Measurements from ENCODE around the gene DOCK3.

DOCK3 gene

GRCh38 chr3:50986726-50987125 lies 312.0 kb downstream of the DOCK3 start:
- Histone ChIP-seq H3K27me3 (ENCODE audit: low read depth, low read length) (no peaks in the 10 kb centered on the region), H3K4me3 (ENCODE audit: low read length) (no peak overlapping the region), H3K27ac (ENCODE audit: low read length) (no peak overlapping the region), H2AFZ (ENCODE audit: low read depth, low read length) (no peak overlapping the region), H3K79me2 (ENCODE audit: low read length) (no peaks in the 10 kb centered on the region), H3K36me3 (replicated peaks; ENCODE audit: low read depth, low read length) (no peaks in the 10 kb centered on the region), H4K20me1 (ENCODE audit: insufficient read depth, low read length) (no peaks in the 10 kb centered on the region), H3K4me2 (ENCODE audit: low read length) (no peak overlapping the region), H3K9ac (ENCODE audit: low read length) (no peak overlapping the region), H3K9me3 (ENCODE audit: insufficient read depth, low read length) (0 out of 2 replicates have a peak, but pooled peaks cover 4% of the 10 kb centered on the region), H3K4me1 (ENCODE audit: low read length) (no peaks in the 10 kb centered on the region)
- TF ChIP-seq CTCF (IDR thresholded peaks at IDR 0.05; ENCODE audit: low read depth, low read length), result no peak
- no peak for TF ChIP-seq EZH2phosphoT487 (IDR thresholded peaks at IDR 0.05; ENCODE audit: low read depth)

- no peak overlapping the region for H3K9ac ChIP-seq (ENCODE audit: low read length)
- TF ChIP-seq CTCF (IDR thresholded peaks at IDR 0.05; ENCODE audit: low read depth, low read length), result no peak
- TF ChIP-seq EZH2phosphoT487 (IDR thresholded peaks at IDR 0.05; ENCODE audit: low read depth), result no peak
- H3K4me1 ChIP-seq (ENCODE audit: low read length), result 0 out of 2 replicates have a peak, but pooled peaks cover 3% of the 10 kb centered on the region
- no peaks in the 10 kb centered on the region for H4K20me1 ChIP-seq (ENCODE audit: insufficient read depth, low read length)
- H3K27me3 ChIP-seq (ENCODE audit: low read depth, low read length), result no peaks in the 10 kb centered on the region
- H3K27ac ChIP-seq (ENCODE audit: low read length), result no peak overlapping the region
- H3K9me3 ChIP-seq (ENCODE audit: insufficient read depth, low read length), result 0 out of 2 replicates have a peak, but pooled peaks cover 4% of the 10 kb centered on the region
- H3K4me2 ChIP-seq (ENCODE audit: low read length), result no peak overlapping the region
- no peak overlapping the region for H2AFZ ChIP-seq (ENCODE audit: low read depth, low read length)
- no peak overlapping the region for H3K4me3 ChIP-seq (ENCODE audit: low read length)
- no peaks in the 10 kb centered on the region for H3K79me2 ChIP-seq (ENCODE audit: low read length)
- H3K36me3 ChIP-seq (replicated peaks; ENCODE audit: low read depth, low read length), result no peaks in the 10 kb centered on the region
Measured at GRCh38 chr3:50994537-50994936, 319.8 kb downstream of the DOCK3 start.

- no peak overlapping the region for H3K27ac ChIP-seq (ENCODE audit: low read length)
- no peaks in the 10 kb centered on the region for H3K27me3 ChIP-seq (ENCODE audit: low read depth, low read length)
- 0 out of 2 replicates have a peak, but pooled peaks cover 4% of the 10 kb centered on the region for H3K9me3 ChIP-seq (ENCODE audit: insufficient read depth, low read length)
- H3K79me2 ChIP-seq (ENCODE audit: low read length), result no peaks in the 10 kb centered on the region
- TF ChIP-seq CTCF (IDR thresholded peaks at IDR 0.05; ENCODE audit: low read depth, low read length), result no peak
- no peak for TF ChIP-seq EZH2phosphoT487 (IDR thresholded peaks at IDR 0.05; ENCODE audit: low read depth)
- H3K36me3 ChIP-seq (replicated peaks; ENCODE audit: low read depth, low read length), result no peaks in the 10 kb centered on the region
- H4K20me1 ChIP-seq (ENCODE audit: insufficient read depth, low read length), result no peaks in the 10 kb centered on the region
- no peak overlapping the region for H3K9ac ChIP-seq (ENCODE audit: low read length)
- 0 out of 2 replicates have a peak, but pooled peaks cover 3% of the 10 kb centered on the region for H3K4me1 ChIP-seq (ENCODE audit: low read length)
- no peak overlapping the region for H3K4me3 ChIP-seq (ENCODE audit: low read length)
- H3K4me2 ChIP-seq (ENCODE audit: low read length), result no peak overlapping the region
- H2AFZ ChIP-seq (ENCODE audit: low read depth, low read length), result no peak overlapping the region
Measured at GRCh38 chr3:50995085-50995824, 320.5 kb downstream of the DOCK3 start.

- Histone ChIP-seq H3K27ac (ENCODE audit: low read length) (no peak overlapping the region), H4K20me1 (ENCODE audit: insufficient read depth, low read length) (no peaks in the 10 kb centered on the region), H3K79me2 (ENCODE audit: low read length) (no peaks in the 10 kb centered on the region), H3K9ac (ENCODE audit: low read length) (no peak overlapping the region), H2AFZ (ENCODE audit: low read depth, low read length) (no peak overlapping the region), H3K4me1 (ENCODE audit: low read length) (no peaks in the 10 kb centered on the region), H3K27me3 (ENCODE audit: low read depth, low read length) (no peaks in the 10 kb centered on the region), H3K36me3 (replicated peaks; ENCODE audit: low read depth, low read length) (no peaks in the 10 kb centered on the region), H3K4me3 (ENCODE audit: low read length) (no peak overlapping the region), H3K9me3 (ENCODE audit: insufficient read depth, low read length) (no peaks in the 10 kb centered on the region), H3K4me2 (ENCODE audit: low read length) (no peak overlapping the region)
- no peak for TF ChIP-seq EZH2phosphoT487 (IDR thresholded peaks at IDR 0.05; ENCODE audit: low read depth)
- no peak for TF ChIP-seq CTCF (IDR thresholded peaks at IDR 0.05; ENCODE audit: low read depth, low read length)
Measured at GRCh38 chr3:51002495-51002894, 327.8 kb downstream of the DOCK3 start.
